ENCODE data around the gene ANAPC2. TPM values are rescaled to one million over a fixed set of nuclear protein-coding genes. Genes with fewer than 3 reads are reported as not detected.

ANAPC2 gene
- total RNA-seq, 1 donor from 2014 or later: 71.7 TPM

DNA sequence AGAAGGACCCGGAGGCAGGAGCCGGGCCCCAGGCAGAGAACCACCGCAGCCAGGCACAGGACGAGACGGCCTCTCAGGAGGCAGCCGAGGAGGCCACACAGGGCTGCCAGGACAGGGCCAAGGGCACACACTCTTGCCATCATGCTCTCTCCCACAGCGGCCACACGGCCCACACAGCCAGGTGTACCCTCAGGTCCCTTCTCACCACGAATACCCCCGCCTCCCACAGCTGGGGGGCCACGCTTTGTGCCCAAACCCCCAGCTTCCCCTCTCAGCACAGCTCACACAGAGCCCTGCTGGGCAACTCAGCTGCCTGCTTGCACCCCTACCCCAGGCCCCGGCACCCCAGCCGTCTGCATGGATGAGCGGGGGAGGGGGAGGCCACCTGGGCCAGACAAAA lies 5.4 kb upstream of the ANAPC2 start:
- no peaks in the 10 kb centered on the region for H3K9me3 Mint-ChIP-seq
- TF ChIP-seq, protein P1, sequence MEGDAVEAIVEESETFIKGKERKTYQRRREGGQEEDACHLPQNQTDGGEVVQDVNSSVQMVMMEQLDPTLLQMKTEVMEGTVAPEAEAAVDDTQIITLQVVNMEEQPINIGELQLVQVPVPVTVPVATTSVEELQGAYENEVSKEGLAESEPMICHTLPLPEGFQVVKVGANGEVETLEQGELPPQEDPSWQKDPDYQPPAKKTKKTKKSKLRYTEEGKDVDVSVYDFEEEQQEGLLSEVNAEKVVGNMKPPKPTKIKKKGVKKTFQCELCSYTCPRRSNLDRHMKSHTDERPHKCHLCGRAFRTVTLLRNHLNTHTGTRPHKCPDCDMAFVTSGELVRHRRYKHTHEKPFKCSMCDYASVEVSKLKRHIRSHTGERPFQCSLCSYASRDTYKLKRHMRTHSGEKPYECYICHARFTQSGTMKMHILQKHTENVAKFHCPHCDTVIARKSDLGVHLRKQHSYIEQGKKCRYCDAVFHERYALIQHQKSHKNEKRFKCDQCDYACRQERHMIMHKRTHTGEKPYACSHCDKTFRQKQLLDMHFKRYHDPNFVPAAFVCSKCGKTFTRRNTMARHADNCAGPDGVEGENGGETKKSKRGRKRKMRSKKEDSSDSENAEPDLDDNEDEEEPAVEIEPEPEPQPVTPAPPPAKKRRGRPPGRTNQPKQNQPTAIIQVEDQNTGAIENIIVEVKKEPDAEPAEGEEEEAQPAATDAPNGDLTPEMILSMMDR (conservative IDR thresholded peaks at IDR 0.05): no peak
- peaks cover 10% of the 10 kb centered on the region for H3K4me1 Mint-ChIP-seq
- H3K27me3 Mint-ChIP-seq (ENCODE audit: low read depth): no peaks in the 10 kb centered on the region
- H3K4me3 Mint-ChIP-seq: peak overlapping the region; percentile 54
- DNase-seq (ENCODE audit: low read depth, low spot score): no peak
- no peaks in the 10 kb centered on the region for H3K36me3 Mint-ChIP-seq (ENCODE audit: low read depth)
- H3K27ac Mint-ChIP-seq (ENCODE audit: unreplicated experiment): no peak overlapping the region

DNA sequence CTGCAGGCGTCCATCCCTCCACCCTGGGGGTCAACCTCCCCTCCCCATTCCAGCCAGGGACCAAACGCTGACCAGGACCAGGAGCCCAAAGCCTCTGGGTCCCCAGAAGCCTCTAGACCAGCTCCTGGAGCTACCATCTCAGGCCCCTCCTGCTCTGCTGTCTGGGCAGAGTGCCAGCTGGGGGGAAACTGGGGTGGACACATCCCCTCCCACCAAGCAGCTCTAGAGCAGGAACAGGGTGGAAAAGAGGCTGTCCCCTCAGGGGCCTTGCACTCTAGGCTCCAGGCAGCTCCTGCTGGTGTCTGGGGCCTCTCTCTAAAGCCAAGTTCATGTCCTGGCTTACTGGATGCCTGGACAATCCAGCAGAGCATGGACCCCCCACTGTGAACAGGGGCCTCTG lies 4.5 kb upstream of the ANAPC2 start:
- no peak for DNase-seq (ENCODE audit: low read depth, low spot score)
- H3K4me1 Mint-ChIP-seq: peaks cover 10% of the 10 kb centered on the region
- H3K27ac Mint-ChIP-seq (ENCODE audit: unreplicated experiment): no peak overlapping the region
- no peak overlapping the region for H3K4me3 Mint-ChIP-seq
- TF ChIP-seq, protein P1 (conservative IDR thresholded peaks at IDR 0.05): no peak
- H3K9me3 Mint-ChIP-seq: no peaks in the 10 kb centered on the region
- H3K27me3 Mint-ChIP-seq (ENCODE audit: low read depth): no peaks in the 10 kb centered on the region
- H3K36me3 Mint-ChIP-seq (ENCODE audit: low read depth): no peaks in the 10 kb centered on the region

DNA sequence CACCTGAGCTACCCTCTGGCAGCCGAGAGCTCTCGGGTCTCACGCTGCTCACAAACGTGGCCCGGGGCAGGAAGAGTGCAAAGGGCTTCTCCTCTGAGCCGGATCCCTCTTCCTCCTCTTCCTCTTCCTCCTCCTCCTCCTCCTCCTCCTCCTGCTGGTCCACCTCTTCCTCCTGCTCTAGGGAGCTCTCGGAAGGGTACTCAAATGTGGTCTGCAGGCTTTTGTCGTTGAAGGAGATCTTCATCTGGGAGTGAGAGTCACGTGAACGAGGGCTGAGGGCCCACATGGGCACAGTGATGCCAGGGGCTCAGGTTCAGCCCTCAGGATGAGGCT lies 4.1 kb upstream of the ANAPC2 start:
- Mint-ChIP-seq H3K4me3 (no peak overlapping the region), H3K9me3 (no peaks in the 10 kb centered on the region), H3K36me3 (ENCODE audit: low read depth) (no peaks in the 10 kb centered on the region), H3K27me3 (ENCODE audit: low read depth) (no peaks in the 10 kb centered on the region), H3K4me1 (peaks cover 13% of the 10 kb centered on the region), H3K27ac (ENCODE audit: unreplicated experiment) (no peak overlapping the region)
- TF ChIP-seq, protein P1 (conservative IDR thresholded peaks at IDR 0.05): no peak
- no peak for DNase-seq (ENCODE audit: low read depth, low spot score)

DNA sequence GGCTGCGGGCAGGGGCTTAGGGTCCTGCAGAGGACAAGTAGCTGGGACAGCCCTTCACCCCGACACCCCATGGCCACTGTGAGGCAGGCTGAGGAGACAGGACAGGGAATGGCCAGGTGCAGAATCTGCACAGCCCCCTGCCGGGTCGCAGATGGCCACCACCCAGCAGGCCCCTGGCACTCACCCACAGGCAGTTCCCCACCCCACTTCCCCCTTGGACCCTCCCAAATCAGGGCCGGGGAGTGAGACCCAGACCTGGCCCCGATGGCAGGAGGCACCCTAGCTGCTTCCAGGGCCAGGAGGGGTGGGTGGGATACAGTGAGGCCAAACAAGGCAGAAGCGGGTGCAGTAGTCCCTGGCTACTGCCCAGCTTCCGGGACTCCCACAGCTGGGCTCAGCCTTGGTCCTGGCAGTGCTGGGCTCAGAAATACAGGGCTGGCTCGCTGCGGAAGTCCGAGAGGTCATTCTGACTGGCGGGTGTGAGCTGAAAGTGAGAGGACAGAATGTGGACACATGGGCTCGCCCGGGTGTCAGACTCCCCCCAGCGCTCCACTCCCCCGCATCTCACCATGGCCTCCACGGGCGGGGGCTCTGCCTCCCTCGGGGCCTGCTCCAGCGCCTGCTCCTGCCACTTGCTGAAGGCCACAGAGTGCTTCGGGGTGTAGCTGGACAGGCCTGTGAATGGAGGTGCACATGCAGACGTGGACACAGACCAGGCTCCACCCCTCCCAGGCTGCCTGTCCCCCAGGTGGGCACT lies 3.5 kb upstream of the ANAPC2 start:
- Mint-ChIP-seq H3K4me1 (peaks cover 18% of the 10 kb centered on the region), H3K36me3 (ENCODE audit: low read depth) (no peaks in the 10 kb centered on the region), H3K4me3 (no peak overlapping the region), H3K27me3 (ENCODE audit: low read depth) (no peaks in the 10 kb centered on the region), H3K27ac (ENCODE audit: unreplicated experiment) (no peak overlapping the region), H3K9me3 (no peaks in the 10 kb centered on the region)
- DNase-seq (ENCODE audit: low read depth, low spot score): no peak
- TF ChIP-seq, protein P1 (conservative IDR thresholded peaks at IDR 0.05): no peak

DNA sequence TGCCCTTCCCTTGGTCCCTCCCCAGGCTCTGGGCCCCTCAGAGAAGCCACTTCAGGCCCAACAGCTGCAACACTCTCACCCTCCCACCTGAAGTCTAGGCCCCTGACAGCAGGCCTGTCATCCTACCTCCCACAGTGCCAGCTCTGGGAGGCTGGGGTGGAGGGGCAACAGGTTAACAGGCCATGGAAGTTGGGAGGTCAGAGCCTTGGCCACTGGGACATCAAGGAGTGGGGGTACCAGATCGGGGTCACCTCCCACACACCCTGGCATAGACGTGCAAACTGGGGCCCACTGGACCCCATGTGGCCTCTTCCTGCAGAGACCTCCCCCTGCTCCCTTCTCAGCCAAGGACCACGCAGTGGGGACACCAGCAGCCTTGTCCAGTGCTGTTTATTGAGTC lies 2.9 kb upstream of the ANAPC2 start:
- Mint-ChIP-seq H3K4me1 (peaks cover 21% of the 10 kb centered on the region), H3K27ac (ENCODE audit: unreplicated experiment) (no peak overlapping the region), H3K36me3 (ENCODE audit: low read depth) (no peaks in the 10 kb centered on the region), H3K9me3 (no peaks in the 10 kb centered on the region), H3K4me3 (peak overlapping the region; percentile 87), H3K27me3 (ENCODE audit: low read depth) (no peaks in the 10 kb centered on the region)
- TF ChIP-seq, protein P1 (conservative IDR thresholded peaks at IDR 0.05): no peak
- no peak for DNase-seq (ENCODE audit: low read depth, low spot score)

All from neural crest cell (in vitro differentiated cells).